CD4-positive, alpha-beta T cell treated with Interferon gamma for 1 hour (primary cell): ENCODE results near the gene SLC7A14.

Experiments used
- DNase-seq: peaks from one replicate; pipeline ENCODE4 v3.0.0-alpha.2; 2020

The SLC7A14 gene

DNA sequence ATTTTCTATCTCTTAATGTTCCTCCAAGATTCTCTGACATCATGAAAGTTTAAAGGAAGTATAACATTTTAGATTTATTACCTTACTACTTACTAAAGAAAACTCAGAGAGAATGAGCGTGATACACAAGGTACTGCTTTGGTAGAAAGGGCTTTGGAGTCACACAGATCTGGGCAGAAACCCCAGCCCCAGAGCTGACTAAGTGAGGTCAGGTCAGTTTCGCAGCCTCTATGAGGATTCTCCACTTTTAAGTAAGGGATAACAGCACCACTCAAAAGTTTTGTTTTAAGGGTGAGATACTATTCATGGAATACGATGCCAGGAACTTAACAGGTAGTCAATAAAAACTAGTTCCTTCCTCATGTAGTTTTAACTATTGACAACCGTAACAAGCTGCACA lies 91.1 kb downstream of the SLC7A14 start:
- no peak for DNase-seq

DNA sequence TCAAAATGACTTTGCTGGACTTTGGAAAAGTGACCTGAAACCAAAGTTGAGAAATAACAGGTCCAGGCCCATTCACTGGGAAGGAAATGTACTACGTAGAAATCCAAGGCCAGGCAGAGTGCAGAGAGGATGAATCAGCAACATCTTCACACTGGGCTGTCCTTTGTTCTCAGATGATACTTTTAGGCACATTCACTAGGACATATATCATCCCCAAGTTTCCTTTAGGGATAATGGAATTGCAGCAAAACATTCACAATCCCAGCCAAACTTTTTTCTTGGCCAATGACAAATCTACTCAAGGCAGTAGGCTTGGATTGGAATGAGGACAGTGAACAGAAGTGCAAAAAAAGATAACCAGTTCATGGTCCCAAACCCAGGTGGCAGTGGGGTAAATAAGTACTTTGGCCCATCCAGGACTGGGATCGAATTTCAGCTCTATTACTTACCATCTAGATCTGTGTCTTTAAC lies 92.1 kb downstream of the SLC7A14 start:
- DNase-seq = no peak

DNA sequence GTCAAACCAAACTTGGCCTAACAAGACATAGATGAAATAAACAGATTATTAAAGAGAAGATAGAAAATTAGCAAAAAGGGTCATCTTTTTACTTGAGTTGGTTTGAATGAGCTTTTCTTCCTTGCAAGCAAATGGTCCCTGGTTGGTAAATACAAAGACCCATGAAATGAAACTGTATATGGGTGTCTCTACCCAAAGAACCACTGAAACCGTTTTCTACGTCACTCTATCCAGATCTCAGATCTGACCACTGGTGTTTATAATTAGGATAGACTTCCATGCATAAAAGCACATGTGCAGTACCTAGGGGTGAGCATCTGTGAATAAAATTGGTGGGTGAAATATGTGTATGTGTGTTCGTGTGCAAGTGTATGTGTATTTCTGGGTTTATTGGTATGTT lies 94.0 kb downstream of the SLC7A14 start:
- DNase-seq = no peak

DNA sequence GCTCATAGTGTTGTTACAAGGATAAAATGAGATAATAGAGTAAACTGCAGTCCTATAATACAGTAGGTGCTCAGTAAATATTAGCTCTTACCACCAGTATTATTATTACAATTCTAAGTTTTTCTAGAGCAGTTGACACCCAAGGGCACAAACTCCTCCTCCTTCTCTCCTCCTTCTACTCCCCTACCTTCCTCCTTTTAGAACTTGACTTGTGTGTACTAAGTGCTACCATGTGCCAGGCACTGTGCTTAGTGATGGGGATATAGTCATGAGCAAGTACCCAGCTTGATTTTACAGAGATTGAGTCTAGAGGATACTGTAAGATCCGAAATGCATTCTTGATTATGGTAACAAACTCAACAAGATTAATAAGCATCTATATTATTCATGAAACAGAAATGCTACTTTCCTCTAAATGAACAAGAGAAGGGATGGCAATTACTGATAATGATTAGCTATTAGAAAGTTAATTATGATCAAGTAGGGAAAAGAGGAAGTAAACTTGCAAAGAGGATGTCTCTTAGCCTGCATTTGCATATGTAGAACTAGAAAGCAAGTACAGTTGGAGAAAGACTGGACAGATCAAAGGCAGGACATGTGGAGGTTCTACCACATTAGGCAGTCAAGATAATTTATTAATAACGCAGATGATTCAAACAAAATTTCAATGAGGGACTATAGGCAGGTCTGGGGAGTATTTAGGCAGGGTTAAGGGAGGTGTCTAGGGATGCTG lies 94.9 kb downstream of the SLC7A14 start:
- DNase-seq = no peak

DNA sequence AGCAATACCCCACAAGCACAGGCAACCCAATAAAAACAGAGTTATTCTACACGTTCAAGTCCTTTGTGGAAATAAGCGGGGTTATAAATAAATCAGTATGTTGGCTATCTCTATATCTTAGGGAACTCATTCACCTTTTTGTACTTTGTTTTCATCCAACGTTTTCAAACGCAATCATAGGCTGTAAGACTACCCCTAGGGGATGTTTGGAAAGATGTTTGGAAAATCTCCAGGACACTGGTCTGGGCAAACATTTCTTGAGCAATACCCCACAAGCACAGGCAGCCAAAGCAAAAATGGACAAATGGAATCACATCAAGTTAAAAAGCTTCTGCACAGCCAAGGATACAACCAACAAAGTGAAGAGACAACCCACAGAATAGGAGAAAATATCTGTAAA lies 97.1 kb downstream of the SLC7A14 start:
- no peak for DNase-seq

DNA sequence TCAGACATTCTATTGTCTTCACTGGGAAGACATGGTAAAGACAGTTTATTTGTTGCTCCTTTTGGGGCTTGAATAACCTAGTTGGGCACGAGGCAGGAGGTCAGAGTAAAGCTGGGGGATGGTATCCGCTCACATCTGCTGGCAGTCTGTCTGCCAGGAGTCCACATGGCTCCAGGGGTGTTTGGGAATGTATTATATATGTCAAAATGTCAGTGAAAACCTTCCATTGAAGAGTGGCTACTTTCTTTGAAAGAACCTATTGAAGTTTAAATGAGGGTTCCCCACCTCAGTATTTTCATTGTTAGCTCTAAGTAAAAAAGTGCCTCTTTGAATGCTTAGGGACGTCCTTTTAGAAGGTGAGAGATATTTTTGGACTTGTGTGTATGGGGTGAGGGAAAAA lies 98.8 kb downstream of the SLC7A14 start:
- DNase-seq = no peak

DNA sequence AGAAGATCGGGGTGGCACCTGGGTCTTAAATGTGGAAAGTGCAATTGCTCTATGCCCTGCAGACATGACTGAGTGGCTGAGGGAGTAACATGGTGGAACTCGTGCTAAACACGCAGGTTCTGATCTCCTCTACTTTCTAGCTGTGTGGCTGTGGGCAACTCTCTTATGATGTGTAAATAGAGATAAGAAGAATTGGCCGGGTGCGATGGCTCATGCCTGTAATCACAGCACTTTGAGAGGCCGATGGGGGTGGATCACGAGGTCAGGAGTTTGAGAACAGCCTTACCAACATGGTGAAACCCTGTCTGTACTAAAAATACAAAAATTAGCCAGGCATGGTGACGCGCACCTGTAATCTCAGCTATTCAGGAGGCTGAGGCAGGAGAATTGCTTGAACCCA lies 99.5 kb downstream of the SLC7A14 start:
- no peak for DNase-seq

DNA sequence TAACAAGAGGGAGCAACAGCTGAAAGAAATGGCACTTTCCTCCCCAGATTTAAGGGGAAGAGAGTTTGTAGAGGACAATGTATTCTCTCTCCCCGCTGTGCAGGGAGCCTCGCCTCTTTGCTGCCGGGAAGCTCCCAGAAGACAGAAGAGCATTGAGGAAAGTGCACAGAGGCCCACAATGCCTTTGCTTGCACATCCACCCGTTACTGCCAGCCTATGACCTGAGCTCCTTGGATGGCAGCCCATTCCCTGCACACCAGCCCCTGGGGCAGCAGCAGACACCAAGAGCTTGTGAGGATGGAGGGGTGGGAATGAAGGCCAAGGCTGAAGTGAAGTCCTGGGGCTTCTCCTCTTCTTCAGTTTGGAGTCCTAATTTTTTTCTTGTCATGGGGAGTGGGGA lies 100.2 kb downstream of the SLC7A14 start:
- DNase-seq = no peak

DNA sequence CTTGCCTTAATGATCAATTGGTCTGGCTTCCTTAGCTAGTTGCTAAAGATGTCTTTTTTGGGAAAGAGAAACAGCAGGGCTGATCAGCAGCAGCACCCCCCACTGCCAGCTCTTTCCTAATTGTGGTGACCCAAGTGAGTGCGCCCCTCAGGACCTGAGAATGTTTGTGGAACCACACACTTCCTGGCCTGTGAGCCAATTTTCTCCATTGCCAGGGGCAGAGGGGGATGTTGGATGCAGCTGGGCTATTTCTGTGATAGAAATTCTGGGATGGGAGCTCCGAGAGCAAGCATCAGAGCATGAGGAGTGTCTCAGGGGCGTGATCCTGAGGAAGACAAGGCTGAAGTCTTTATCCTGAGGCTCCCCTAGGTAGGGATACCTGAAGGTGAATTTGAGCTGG lies 100.6 kb downstream of the SLC7A14 start:
- DNase-seq = no peak

DNA sequence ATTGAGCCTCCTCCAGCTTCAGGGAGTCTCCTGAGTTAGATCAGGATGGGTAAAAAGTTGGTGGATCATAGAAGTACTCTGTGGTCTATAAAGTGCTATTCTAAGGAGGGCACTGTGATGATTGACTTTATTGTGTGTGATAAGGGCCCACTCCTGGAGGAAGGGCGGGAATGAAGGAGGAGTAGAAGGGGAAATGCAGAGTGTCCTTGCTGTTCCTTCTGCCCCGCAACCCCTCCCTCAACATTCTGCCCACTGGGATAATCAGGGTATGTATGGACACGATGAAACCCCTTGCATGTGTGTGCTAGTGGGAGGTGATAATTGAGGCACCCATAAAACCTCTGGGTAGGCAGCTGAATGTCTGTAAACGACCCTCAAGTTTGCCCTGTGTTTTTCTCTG lies 101.0 kb downstream of the SLC7A14 start:
- DNase-seq = no peak

DNA sequence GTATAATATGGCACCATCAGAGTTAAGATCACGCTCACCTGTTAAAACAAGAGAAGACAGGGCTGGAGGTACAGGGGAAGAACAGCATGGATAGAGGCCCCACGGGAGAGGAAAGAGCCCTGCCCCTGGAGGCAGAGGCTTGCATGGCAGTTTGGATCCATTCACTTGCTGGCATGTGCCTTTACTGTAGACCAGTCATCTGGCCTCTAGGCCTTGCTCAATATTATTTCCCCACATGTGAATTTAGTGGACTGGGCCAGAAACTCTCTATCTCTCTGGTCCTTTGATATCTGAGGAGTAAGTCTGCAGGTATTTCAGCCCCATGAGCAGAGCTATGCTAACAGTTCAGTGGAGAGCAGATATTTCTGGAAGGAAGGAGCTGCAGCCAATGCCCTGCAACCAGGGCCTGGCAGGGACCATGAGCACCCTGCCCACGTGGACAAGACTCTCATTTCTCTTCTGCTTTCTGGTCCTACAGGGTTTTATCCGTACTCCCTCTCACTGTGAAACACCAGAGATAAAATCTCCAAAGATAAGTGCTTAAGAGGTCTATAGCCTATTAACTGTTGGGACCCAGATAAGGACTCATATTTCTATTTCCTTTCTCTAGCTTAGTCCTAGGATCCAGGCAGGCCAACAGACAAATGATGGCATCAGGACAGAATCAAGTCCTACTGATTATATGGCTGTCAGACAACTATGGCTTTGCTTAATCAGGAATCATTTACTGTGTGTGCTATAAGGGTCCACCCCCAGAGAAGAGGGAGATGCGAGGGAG lies 102.2 kb downstream of the SLC7A14 start:
- DNase-seq = no peak

DNA sequence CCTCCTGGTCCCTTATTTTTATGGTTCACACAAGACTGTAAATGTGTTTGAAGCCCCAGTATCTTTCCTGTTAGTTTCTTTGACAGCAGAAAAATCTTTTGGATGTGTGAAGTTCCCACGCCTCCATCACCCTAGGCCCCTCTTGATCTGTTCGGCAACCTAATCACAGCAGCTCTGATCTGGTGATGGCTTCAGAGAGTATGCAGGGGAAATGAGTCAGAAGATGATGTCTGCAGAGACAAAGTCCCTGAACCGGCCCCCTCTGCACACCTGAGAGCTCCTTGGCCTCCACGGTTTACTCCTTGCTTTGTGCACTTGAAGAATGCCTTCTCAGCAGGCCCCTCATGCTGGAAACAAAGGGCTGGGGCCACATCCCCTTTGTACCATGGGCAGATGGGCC lies 103.7 kb downstream of the SLC7A14 start:
- no peak for DNase-seq

DNA sequence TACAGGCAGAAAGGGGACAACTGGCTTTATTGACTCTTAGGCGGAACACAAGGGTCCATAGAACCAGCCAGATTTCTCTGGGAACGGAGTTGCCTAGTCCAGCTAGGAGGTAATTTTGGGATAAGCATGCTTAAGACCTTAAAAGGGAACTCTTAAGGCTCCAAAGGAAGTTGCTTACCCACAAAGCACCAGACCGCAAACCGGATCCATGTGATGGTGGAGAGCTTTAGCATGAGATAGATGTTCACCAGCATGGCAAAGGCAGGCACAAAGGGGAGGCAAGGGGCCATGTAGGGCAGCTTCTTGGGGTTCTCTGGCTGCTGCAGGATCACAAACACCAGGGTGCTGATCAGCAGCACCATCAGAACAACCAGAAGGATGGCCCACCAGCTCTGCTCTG lies 105.8 kb downstream of the SLC7A14 start:
- no peak for DNase-seq

DNA sequence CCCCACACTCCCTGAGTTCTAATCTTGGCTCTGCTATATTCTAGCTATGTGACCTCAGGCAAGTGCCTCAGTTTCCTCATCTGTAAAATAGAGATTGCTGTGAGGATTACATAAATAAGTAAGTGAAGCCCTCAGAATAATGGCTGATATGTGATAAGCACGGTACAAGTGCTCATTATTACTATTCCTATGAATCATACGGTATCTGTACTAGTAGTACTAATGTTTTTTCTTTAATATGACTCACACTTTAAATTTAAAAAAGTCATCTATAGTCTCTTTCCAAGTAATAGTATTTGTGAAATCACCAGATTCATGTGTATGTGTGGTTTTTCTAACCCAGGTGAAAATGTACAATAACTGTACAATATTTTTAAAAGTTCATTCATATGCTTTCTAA lies 108.5 kb downstream of the SLC7A14 start:
- DNase-seq = no peak

DNA sequence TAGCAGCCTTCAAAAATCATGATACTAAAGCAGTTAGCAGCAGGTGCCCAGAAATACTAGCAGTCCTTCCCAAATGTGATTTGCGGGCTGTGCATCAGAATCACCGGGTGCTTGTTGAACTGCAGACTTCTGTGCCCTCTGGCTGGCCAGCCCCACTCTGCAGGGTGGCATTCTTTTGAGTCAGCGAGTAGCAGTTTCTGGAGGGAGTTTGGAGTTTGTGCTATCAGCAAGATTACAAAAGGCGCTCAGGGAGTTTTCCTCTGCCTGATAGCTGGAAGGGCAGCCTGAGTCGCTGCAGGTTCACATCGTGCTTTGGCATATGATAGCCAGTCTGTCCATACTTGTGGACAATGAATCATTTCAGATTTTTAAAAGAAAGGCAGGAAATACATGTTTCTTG lies 109.6 kb downstream of the SLC7A14 start:
- no peak for DNase-seq

DNA sequence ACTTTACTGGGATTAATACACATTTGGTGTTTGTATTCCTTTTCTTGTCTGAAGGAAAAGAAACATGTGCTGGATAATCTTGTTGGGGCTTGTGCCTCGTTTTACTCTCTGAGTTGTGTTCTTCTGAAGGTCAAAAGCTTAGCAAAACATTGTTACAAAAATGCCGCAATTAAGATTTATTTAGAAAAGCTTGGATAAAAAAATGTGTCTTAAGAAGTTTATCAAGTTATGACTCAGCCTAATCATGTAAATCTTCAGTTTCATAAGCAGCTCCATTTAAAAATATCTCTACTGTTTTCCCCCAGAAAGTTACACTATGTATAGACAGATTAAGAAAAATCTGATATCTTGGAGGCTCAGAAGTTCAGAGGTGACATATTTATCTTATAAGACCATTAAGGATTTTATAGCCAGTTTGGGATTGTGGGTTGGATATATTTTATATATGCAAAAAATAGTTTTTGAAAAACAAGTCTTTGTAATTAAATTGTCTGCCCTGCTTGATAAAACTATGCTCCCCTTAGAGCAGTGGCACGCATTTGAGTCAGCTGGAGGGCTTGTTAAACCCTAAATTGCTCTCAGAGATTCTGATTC lies 110.7 kb downstream of the SLC7A14 start:
- DNase-seq = no peak

DNA sequence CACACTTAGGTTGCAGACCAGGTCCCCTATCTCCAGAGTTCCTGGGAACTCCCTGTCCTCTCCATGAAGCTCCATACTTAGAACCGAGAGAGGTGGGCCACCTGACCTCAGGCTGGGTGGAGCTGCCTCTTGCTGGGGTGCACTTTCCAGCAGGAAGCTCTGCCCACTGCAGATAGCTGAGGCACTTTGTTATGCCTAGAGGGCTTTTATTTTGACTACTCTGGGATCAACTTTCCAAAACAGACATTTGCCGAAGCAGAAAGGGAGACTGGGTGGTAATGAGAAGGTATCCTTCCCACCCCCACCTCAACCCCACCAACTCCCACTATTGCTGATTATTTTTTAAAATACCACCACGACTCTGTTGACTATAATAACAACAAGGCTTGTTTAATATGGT lies 112.5 kb downstream of the SLC7A14 start:
- no peak for DNase-seq

DNA sequence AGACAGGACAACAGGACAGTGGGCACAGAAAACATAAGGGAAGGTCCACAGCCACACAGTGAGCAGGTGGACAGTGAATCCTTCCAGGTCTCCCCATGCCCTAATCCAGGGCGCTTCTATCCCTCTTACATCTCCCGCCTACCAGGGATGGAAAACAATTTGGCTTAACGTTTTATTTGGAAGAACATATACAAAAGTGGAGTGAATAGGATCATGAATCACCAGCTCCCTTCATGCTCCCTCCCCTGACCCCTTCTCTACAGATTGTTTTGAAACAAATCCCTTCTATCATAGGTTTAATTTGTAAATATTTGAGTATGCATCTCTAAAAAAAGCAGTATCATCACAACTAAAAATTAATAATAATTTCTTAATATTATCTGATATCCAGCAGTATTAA lies 114.7 kb downstream of the SLC7A14 start:
- DNase-seq = no peak

DNA sequence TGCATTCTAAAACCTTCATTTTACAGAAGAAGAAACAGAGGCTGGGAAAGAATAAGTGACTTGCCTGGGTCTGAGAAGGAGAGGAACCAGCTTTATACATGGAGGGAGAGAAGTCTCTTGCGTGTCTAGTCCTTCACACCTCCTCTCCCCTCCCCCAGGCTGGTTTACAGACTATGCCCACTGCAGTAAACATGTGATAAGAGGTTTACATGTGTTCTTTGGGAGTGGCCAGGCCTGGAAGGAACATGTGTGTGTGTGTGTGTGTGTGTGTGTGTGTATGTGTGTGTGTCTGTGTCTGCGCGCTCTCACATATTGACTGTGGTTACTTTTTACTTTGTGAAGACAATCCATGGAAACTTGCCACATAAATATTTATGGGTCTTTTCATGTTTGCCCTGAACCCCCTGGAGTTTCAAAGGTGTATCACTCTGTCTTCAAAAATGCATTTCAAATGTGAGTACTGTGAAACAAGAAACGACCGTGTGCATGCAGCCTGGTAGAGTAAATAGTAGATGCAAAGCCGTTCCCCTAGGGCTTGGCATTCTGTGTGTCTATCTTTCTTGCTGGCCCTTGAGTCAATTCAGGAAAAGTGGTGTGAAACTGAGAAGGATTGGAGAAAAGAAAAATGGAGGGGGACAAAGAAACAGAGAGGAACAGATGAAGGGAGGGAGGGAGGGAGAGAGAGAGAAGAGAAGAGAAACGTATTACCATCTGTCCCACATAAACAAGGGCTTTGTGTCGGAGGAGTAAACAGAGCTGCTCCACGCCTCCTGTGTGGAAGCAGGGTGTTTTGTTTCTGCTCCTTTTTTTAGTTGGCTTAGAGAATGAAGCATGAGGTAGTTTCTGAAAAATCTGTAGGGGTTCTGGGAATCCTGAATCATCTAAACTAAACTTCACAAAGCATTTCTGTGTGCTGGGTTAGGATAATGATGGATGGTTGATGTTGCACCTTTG lies 115.5 kb downstream of the SLC7A14 start:
- DNase-seq = no peak

DNA sequence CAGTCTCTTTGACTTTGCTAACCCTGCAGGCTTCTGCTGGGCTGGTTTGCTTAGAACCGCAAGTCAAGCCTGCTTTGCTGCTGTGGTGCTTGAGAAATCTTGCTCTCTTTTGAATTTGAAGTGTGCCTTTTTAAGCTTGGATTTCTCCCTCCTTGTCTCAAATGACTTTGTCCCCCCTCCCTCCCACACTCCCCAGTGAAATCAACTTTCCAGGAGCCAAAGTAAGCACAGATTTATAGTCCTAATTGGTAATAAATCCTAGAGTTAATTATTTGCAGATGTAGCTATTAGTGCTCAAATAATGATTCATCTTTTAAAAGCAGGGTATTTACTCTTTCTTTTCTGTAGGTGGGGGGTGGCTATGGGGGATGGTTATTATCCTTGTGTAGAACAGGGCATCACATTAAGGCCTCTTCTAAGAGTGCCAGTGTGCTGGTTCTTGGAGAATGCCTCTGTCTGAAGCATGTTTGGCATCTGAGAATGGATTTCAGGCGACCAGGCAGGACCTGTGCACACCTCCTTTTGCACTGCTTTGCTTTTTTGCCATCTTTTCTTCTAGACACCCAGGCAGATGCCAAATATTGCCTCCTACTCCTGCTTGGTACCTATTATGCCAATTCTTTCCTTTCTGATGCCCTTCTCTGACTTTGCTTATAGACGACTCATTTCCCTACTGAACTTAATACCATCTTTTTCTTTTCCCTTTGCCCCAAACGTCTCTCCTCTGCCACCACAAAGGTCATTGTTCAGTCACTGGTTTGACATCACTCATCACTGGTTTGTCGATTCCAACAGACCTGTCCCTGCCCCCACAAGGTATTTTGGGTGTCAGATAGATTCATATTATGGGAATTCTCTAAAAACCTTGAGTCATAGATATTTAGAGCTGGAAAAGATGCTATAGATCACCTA lies 116.5 kb downstream of the SLC7A14 start:
- no peak for DNase-seq

DNA sequence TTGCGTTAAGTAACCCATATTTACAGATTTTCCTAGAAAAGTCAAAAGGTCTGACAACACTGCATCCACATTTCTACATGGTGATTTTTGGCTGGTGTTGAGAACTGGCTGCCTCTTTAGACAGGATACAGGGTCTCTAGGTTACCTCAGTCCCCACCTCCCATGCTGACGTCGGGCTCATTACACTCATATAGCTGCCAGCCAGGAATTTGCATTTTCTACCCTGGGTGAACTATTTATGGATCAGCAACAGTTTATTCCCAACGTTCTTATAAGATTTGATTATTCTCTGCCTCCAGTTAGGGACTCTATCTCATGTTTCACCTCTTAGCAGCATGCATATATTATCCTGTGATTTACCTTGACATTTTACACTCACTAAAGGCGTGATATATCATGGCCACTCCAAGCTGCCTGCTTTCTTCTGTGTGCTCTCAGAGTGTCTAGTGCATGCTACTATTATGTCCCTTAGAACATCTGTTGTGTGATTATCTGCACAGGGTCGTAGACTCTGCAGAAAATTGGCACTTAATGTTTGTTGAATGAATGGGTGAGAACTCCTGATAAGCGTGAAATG lies 118.2 kb downstream of the SLC7A14 start:
- no peak for DNase-seq

DNA sequence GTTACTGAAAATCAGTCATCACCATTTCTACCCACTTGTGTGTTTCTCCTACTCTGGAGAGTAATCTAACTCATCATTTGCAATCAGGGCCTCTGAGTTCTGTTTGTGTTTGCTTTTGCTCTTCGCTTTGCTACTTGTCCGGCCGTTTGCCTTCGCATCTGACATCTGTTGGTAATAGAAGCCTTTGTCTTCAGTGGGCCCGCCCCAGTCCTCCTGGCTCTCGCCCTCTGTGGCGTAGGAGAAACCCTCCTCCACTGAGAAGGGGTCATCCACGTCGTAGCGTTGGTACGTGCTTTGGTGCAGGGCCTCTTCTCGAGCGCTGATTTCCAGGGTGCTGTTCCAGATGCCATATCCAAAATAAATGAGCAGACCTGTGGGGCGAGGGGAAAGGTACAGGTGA lies 118.9 kb downstream of the SLC7A14 start:
- DNase-seq = no peak
